D721Med (cell line): ENCODE data around the gene TMEM129.

Experiments used
- DNase-seq: peaks from one replicate; pipeline ENCODE4 v3.0.0; 2011; ENCODE audit warnings: low spot score; ENCODE audit not compliant: insufficient read length
- FAIRE-seq: peaks from 2 replicates; lab custom pipeline; 2011; peaks lifted over from hg19 to GRCh38; lab: Jason Lieb, UNC
- TF ChIP-seq, protein P1 (sequence below): IDR thresholded peaks from 2 replicates; pipeline ENCODE4 v1.5.1; 2012; ENCODE audit warnings: mild to moderate bottlenecking, control low read depth; ENCODE audit not compliant: insufficient read depth; ENCODE audit errors: missing control alignments

Gene TMEM129

DNA sequence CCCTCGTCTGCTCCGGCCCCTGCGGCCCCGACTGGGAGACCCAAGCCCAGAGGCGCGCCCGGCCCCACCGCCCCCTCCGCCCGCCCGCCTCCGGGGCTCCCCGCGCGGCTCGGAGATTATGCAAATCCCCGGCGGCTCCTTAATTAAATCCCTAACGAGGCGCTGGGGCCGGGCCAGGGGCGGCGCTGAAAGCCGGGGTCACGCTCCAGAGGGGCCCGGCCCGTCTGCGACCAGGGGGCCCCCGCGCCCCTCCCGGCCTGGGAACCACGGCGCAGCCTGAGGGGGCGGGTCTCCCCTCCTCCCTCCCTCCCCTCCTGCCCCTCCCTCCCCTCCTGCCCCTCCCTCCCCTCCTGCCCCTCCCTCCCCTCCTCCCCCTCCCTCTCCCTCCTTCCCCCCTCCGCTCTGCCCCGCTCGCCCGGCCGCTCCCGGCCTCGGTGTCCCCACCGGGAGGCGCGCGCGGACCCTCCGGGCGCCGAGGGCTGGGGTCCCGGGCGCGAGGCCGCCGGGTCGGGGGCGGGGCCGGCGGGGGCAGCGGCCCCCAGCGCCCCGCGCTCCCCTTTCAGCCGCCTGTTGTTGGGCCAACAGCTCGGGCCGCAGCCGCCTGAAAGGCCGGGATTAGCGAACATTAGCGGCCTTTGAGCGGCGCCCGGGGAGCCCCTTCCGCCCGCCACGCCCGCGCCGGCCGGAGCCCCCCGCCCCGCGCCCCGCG, 46.1 kb upstream of the TMEM129 start:
- no peak for FAIRE-seq
- DNase-seq = peak; percentile 91
- TF ChIP-seq, protein P1, sequence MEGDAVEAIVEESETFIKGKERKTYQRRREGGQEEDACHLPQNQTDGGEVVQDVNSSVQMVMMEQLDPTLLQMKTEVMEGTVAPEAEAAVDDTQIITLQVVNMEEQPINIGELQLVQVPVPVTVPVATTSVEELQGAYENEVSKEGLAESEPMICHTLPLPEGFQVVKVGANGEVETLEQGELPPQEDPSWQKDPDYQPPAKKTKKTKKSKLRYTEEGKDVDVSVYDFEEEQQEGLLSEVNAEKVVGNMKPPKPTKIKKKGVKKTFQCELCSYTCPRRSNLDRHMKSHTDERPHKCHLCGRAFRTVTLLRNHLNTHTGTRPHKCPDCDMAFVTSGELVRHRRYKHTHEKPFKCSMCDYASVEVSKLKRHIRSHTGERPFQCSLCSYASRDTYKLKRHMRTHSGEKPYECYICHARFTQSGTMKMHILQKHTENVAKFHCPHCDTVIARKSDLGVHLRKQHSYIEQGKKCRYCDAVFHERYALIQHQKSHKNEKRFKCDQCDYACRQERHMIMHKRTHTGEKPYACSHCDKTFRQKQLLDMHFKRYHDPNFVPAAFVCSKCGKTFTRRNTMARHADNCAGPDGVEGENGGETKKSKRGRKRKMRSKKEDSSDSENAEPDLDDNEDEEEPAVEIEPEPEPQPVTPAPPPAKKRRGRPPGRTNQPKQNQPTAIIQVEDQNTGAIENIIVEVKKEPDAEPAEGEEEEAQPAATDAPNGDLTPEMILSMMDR = no peak

DNA sequence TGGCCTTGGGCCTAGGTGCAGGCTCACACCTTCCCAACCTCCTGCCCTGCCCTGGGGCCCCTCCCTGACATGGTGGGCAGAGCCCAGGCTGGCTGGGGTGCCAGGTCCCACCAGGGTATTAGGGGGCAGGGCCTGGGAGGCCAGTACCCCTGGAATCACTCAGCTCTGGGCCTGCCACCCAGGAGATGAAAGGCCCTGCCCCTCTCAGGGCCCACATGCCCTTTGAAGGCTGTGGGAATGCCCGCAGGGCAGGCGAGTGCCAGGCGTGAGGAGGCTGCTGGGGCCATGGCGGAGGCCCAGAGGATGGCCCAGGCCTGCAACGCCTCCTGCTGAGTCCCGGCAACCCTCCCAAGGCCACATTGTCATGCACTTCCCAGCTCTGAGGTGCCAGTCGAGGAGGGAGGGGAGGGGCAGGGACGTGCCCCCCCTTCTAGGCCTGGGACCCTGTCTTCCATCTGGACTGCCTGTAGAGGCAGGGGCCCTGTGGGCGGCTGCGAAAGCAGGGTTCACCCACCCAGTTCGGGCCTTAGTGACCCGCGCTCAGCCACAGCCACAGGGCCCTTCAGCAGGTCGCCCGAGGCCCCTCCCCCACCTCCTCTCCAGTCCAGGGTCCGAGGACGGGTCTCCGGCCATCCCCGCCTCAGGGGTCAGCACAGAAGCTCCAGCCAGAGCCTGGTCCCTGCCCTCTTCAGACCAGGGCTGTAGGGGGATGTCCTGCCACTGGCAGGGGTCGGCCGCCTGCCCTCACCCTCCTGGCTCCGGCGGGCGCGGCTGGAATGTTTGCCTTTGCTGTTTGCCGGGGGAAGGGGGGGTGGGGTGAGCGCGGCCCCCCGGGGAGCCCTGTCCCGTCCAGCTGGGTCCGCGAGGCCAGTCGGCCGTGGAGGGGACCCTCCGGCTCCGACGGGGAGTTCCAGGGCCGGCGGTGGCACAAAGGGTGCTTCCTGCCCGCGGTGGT, 45.3 kb upstream of the TMEM129 start:
- no peak for FAIRE-seq

DNA sequence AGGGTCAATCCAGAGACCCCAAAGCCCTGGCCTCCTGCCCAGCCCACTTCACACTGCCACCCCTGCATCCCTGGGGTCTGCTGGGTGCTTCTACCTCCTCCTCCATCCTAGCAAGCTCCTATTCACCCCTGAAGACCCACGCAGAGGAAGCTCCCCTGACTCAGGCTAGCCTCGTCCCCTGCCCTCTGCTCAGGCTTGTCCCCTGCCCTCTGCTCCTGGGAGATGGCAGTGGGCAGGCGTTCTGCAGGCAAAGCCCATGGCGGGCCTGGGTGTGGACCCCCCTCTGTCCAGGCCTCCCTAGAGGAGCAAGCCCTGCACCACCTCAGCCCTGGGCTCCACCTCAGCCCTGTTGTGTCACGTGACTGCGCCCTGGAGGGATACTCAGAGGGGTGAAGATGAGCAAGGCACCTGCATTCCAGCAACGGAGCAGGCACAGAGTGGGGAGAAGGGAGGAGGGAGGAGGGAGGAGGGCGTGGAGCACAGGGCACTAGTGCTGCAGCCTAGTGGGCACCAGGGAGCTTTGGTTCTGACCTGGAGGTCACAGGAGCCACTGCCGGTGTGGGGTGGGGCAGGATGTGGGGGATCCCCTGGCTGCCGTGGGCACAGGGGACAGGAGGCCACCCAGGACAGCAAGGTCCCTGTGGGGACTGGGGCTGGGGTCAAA, 44.4 kb upstream of the TMEM129 start:
- TF ChIP-seq, protein P1 = no peak
- FAIRE-seq (no peak), DNase-seq (no peak)

More for the DNA sequence above, 45.3 kb upstream of the TMEM129 start:
- TF ChIP-seq, protein P1 = no peak
- no peak for DNase-seq

DNA sequence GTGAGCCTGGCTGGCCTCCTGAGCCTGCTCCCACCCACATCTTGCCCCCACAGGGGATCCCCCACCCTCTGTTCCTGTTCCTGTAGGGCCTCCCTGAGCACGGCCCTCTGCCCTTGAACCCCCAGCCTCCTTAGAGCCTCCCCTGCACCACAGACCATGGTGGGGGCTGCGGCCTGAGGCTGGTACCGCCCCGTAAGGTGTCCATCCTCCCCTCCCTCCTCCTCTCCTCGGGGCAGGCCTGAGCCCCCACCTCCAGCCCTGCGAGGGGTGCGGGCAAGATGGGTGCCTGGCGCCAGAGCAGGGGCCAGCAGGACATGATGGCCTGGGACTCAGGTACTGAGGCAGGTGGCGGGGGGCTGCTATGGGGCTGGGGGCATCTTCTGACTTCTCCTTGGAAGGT, 43.5 kb upstream of the TMEM129 start:
- no peak for FAIRE-seq
- TF ChIP-seq, protein P1 = no peak
- DNase-seq = no peak

DNA sequence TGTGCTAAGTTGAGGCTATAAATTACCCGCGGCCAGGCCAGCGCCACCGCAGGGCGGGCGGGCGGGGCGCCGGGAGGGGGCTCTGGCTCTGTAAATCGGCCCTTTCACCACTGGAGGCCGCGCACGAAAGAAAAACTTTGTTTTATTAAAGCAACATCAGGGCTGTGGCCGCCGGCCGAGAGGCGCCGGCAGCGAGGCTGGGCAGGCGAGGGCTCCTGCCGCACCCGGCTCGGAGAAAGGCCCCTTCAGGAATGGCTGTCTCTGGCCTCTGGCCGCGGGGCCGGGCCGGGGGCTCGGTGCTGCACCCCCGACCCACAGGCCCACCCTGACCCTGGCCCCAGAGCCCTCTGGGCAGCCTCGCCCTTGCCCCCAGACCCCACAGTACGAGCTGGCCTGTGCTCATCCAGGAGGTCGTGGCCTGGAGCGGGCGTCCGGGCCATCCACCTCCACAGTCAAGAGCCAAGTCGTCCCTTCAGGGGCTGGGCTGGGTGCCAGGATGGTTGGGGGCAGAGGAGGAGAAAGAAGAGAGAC, 42.5 kb upstream of the TMEM129 start:
- no peak for DNase-seq
- TF ChIP-seq, protein P1 = no peak
- FAIRE-seq = no peak

DNA sequence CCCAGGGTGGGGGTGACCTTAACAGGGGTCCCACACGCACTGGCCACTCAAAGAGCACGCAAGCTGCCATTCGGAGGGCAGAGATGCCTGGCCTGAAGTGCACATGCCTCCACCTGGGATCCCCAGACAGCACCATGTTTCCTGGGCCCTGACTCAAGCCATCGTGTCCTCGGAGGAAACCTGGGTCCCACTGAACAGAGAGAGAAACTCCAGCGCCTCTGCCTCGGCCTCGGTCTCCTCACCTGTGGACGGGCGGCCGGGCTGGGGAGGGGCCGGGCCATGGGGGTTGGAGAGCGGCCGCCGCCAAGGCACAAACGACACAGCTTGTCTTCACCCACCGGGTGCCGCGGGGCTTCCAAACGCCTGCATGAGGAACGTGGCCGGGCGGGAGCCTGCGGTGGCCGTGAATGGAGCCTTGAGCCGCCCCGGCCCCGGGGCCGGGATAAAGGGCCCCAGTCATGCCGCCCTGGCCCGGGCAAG, 42.0 kb upstream of the TMEM129 start:
- TF ChIP-seq, protein P1 = no peak
- DNase-seq = no peak
- FAIRE-seq = no peak
